HG02884 (cell line): ENCODE results near the gene TDRD1.
"Not testable (repeated sequence)": the region's sequence is repeated elsewhere in the genome, so short reads cannot be mapped to it uniquely, and the experiment has no call there.

ENCODE experiments used
- ATAC-seq: cut with Tn5 transposase; IDR thresholded peaks from one replicate; pipeline ENCODE4 v1.9.1; 2021; ENCODE audit warnings: mild to moderate bottlenecking, moderate library complexity; ENCODE audit not compliant: unreplicated experiment

TDRD1 gene

GRCh38 chr10:114179148-114179547 is at the start of gene TDRD1:
TSS of gene TDRD1 (plus strand) at chr10:114179353. CDS start at chr10:114187832, 8,479 bp downstream.
- no peak for ATAC-seq

GRCh38 chr10:114131094-114131493 is 48.1 kb upstream of the TDRD1 start:
- peak; percentile 65 for ATAC-seq

GRCh38 chr10:114135476-114135875 is 43.7 kb upstream of the TDRD1 start:
- no peak for ATAC-seq

- ATAC-seq = no peak
Observed at GRCh38 chr10:114138581-114138980, 40.6 kb upstream of the TDRD1 start.

- ATAC-seq = no peak
Observed at GRCh38 chr10:114140036-114140435, 39.1 kb upstream of the TDRD1 start.

- not testable (repeated sequence) for ATAC-seq
Observed at GRCh38 chr10:114140827-114141226, 38.3 kb upstream of the TDRD1 start.

GRCh38 chr10:114142018-114142417 is 37.1 kb upstream of the TDRD1 start:
- ATAC-seq = no peak

GRCh38 chr10:114143160-114143559 is 36.0 kb upstream of the TDRD1 start:
- ATAC-seq = no peak

GRCh38 chr10:114149476-114149875 is 29.7 kb upstream of the TDRD1 start:
- not testable (repeated sequence) for ATAC-seq

GRCh38 chr10:114151486-114151885 is 27.7 kb upstream of the TDRD1 start:
- ATAC-seq = no peak

GRCh38 chr10:114151892-114152291 is 27.3 kb upstream of the TDRD1 start:
- no peak for ATAC-seq

- no peak for ATAC-seq
Observed at GRCh38 chr10:114157912-114158311, 21.2 kb upstream of the TDRD1 start.

- no peak for ATAC-seq
Observed at GRCh38 chr10:114163062-114163461, 16.1 kb upstream of the TDRD1 start.

- ATAC-seq = no peak
Observed at GRCh38 chr10:114166043-114166442, 13.1 kb upstream of the TDRD1 start.

GRCh38 chr10:114166494-114166893 is 12.7 kb upstream of the TDRD1 start:
- ATAC-seq = no peak

GRCh38 chr10:114167985-114168384 is 11.2 kb upstream of the TDRD1 start:
- no peak for ATAC-seq

- no peak for ATAC-seq
Observed at GRCh38 chr10:114168450-114169009, 10.6 kb upstream of the TDRD1 start.

GRCh38 chr10:114172216-114172615 is 6.9 kb upstream of the TDRD1 start:
- ATAC-seq = no peak

GRCh38 chr10:114172776-114173602 is 6.2 kb upstream of the TDRD1 start:
- ATAC-seq = no peak

GRCh38 chr10:114173603-114173920 is 5.6 kb upstream of the TDRD1 start:
- ATAC-seq = no peak

GRCh38 chr10:114173921-114174694 is 5.0 kb upstream of the TDRD1 start, which contains the start of gene CCDC186:
TSS of gene CCDC186 (minus strand) at chr10:114174203. CDS start at chr10:114163268, 10,935 bp downstream.
- peak; percentile 99 for ATAC-seq
